BE2C (cell line): ENCODE data around the gene SLC9C2.

Source experiments
- DNase-seq: peaks from one replicate; pipeline ENCODE4 v3.0.0-alpha.2; 2020
- H3K27me3 ChIP-seq: fragments of 250-450 bp; sonication (Bioruptor Pico); 2 replicates; pipeline ENCODE4 v1.5.1; 2020; ENCODE audit warnings: mild to moderate bottlenecking
- H3K36me3 ChIP-seq: fragments of 250-450 bp; sonication (Bioruptor Pico); 2 replicates; pipeline ENCODE4 v1.5.1; 2020; ENCODE audit warnings: mild to moderate bottlenecking
- H3K4me1 ChIP-seq: fragments of 250-450 bp; sonication (Bioruptor Pico); 2 replicates; pipeline ENCODE4 v1.5.1; 2020
- H3K4me3 ChIP-seq: 2 replicates; pipeline ENCODE4 v1.5.1; 2011; ENCODE audit warnings: low read depth, low read length
- H3K9me3 ChIP-seq: fragments of 250-450 bp; sonication (Bioruptor Pico); 2 replicates; pipeline ENCODE4 v1.5.1; 2020
- TF ChIP-seq, protein P1 (sequence below): IDR thresholded peaks from 2 replicates; pipeline ENCODE4 v1.5.1; 2012; ENCODE audit warnings: mild to moderate bottlenecking, low read depth, low read length

SLC9C2 gene

DNA sequence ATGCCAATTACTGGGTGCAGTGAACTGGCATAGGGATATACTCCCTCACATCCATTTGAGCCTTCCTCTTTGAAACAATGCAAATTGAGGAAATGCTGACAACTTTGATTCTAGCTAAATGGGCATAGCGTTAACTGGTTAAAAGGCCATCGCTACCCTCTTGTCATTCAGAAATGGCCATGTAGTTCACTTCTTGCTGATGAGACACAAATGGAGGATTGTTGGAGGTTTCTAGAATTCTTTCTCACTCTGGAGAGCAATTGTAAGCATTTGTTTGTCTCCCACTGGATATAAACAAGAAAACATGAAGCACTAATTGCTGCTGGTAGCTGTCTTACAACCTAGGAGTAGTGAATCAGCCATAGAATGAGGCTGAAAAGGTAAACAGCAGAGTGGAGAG lies 111.4 kb downstream of the SLC9C2 start:
- Histone ChIP-seq H3K4me3 (no peak overlapping the region), H3K27me3 (no peaks in the 10 kb centered on the region), H3K9me3 (no peaks in the 10 kb centered on the region), H3K36me3 (peaks cover 25% of the 10 kb centered on the region), H3K4me1 (no peaks in the 10 kb centered on the region)
- TF ChIP-seq, protein P1, sequence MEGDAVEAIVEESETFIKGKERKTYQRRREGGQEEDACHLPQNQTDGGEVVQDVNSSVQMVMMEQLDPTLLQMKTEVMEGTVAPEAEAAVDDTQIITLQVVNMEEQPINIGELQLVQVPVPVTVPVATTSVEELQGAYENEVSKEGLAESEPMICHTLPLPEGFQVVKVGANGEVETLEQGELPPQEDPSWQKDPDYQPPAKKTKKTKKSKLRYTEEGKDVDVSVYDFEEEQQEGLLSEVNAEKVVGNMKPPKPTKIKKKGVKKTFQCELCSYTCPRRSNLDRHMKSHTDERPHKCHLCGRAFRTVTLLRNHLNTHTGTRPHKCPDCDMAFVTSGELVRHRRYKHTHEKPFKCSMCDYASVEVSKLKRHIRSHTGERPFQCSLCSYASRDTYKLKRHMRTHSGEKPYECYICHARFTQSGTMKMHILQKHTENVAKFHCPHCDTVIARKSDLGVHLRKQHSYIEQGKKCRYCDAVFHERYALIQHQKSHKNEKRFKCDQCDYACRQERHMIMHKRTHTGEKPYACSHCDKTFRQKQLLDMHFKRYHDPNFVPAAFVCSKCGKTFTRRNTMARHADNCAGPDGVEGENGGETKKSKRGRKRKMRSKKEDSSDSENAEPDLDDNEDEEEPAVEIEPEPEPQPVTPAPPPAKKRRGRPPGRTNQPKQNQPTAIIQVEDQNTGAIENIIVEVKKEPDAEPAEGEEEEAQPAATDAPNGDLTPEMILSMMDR, result no peak
- DNase-seq, result no peak

DNA sequence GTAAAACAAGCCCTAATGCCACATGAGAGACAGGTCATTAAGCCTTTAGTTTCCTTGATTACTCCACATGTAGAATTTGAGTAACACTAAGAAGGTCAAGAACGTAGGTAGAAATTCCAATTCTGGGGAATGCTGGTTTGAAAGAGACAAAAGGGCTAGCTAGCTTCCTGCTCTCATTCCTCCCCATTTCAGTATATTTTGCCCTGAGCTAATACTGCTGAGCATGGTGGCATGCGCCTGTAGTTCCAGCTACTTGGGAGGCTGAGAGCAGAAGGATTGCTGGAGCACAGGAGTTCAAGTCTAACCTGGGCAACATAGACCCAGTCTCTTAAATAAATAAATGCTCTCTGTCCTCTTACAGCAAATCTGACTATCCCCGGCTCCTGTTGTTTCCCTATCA lies 112.9 kb downstream of the SLC9C2 start:
- H3K4me3 ChIP-seq, result no peak overlapping the region
- TF ChIP-seq, protein P1, result no peak
- no peaks in the 10 kb centered on the region for H3K4me1 ChIP-seq
- no peaks in the 10 kb centered on the region for H3K27me3 ChIP-seq
- H3K9me3 ChIP-seq, result no peaks in the 10 kb centered on the region
- DNase-seq, result no peak
- H3K36me3 ChIP-seq, result peaks cover 41% of the 10 kb centered on the region

DNA sequence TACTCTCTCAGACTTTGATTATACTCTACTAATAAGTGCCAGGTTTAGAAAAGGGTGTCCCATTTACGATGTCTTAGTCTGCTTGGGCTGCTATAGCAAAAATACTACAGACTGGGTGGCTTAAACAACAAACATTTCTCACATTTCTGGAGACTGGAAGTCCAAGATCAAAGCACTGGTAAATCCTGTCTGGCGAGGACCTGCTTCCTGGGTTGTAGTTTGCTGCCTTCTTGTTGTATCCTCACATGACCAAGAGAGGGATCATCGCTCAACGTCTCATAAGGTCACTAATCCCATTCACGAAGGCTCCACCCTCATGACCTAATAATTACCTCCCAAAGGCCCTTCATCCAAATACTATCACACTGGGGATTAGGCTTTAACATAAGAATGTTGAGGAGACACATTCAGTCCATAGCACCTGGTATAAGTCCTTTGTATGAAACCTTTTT lies 113.7 kb downstream of the SLC9C2 start:
- H3K4me1 ChIP-seq, result no peaks in the 10 kb centered on the region
- H3K36me3 ChIP-seq, result peaks cover 46% of the 10 kb centered on the region
- H3K27me3 ChIP-seq, result no peaks in the 10 kb centered on the region
- no peak for DNase-seq
- TF ChIP-seq, protein P1, result no peak
- H3K4me3 ChIP-seq, result no peak overlapping the region
- no peaks in the 10 kb centered on the region for H3K9me3 ChIP-seq

DNA sequence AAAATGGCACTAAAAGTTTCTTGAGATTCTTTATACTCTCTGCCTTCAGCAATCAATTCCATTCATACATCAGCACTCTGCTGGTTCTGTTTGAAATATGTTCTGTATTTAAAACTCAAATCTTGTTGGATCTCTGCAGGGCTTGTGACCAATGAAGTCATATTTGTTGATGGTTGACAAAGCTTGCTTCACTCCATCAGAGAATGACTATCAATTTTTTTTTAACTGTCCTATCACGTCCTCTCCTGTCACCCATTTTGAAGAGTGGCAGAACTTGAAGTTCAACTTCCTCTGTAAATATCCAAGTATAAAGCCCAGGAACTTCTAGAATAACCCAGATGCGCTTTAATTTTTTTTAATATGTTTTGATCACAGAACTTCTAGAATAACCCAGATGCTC lies 114.9 kb downstream of the SLC9C2 start:
- Histone ChIP-seq H3K4me3 (no peak overlapping the region), H3K27me3 (no peaks in the 10 kb centered on the region), H3K9me3 (no peaks in the 10 kb centered on the region), H3K36me3 (peaks cover 55% of the 10 kb centered on the region), H3K4me1 (no peaks in the 10 kb centered on the region)
- DNase-seq, result no peak
- TF ChIP-seq, protein P1, result no peak

DNA sequence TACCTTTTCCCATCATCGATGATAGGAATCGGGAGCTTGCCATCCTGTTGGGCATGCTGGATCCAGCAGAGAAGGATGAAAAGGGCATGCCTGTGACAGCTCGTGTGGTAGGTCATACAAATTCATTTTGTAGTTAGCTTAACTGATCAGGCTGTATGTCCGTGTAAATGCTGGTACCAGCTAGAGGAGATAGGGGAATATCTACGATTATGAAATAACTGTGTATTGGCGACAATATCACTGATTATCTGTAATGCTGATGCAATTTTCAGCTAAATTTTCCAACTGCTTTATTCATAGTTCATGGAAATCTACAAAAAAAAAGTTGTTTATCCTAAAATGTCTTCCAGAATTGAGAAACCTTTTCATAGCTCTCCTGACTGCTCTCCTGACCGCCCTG lies 117.5 kb downstream of the SLC9C2 start:
- Histone ChIP-seq H3K4me1 (no peaks in the 10 kb centered on the region), H3K27me3 (no peaks in the 10 kb centered on the region), H3K9me3 (no peaks in the 10 kb centered on the region), H3K4me3 (no peak overlapping the region), H3K36me3 (peaks cover 81% of the 10 kb centered on the region)
- TF ChIP-seq, protein P1, result no peak
- DNase-seq, result no peak

DNA sequence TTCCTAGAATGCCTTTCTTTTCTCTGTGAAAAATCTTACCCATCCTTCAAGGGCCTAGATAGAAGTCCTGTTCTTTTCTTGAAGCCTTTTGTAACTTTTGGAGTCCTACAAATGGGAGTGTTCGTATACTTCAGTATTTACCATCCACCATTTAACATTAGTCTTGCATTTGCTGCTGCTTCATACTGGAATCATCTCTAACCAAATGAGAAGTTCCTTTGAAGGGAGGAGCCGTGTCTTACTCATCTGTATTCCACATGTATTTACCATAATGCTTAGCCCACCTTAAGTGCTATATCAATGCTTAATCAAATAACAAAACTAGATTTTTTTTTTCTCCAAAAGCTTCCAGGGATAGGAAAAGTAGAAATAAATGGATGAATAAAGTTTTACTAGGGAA lies 118.6 kb downstream of the SLC9C2 start:
- H3K27me3 ChIP-seq, result no peaks in the 10 kb centered on the region
- H3K4me3 ChIP-seq, result no peak overlapping the region
- TF ChIP-seq, protein P1, result no peak
- no peaks in the 10 kb centered on the region for H3K4me1 ChIP-seq
- no peak for DNase-seq
- peaks cover 84% of the 10 kb centered on the region for H3K36me3 ChIP-seq
- no peaks in the 10 kb centered on the region for H3K9me3 ChIP-seq
